Lower leg skin (tissue), 3 donors: ENCODE measurements around the gene UBE2V1.

Experiments
- CTCF ChIP-seq, 3 donors: fragments of 450-650 bp; IDR thresholded peaks; one replicate each; pipeline ENCODE4 v1.5.1; 2016; ENCODE audit warnings: antibody characterized with exemption in 3 of 3, mild to moderate bottlenecking in 3 of 3, moderate library complexity in 2 of 3
- POLR2A ChIP-seq, 2 donors: fragments of 450-650 bp; IDR thresholded peaks; one replicate each; pipeline ENCODE4 v1.6.1; 2016 to 2017; ENCODE audit warnings: antibody characterized with exemption in 2 of 2, mild to moderate bottlenecking in 1 of 2, moderate library complexity in 1 of 2

- TF ChIP-seq CTCF (IDR thresholded peaks at IDR 0.05) (no peak), POLR2A (IDR thresholded peaks at IDR 0.05) (no peak)
Measured at GRCh38 chr20:50100552-50100951, 12.4 kb downstream of the UBE2V1 start.
